SK-N-MC (cell line): ENCODE data around the gene CD59.

Experiments
- EZH2 ChIP-seq: fragments of 200-600 bp; sonication (generic); IDR thresholded peaks from one replicate; pipeline ENCODE4 v1.6.1; 2017; ENCODE audit warnings: antibody characterized with exemption
- FOXP2 ChIP-seq: optimal IDR thresholded peaks from 2 replicates; pipeline ENCODE3; 2011; ENCODE audit warnings: mild to moderate bottlenecking, moderate library complexity; ENCODE audit not compliant: insufficient read depth; ENCODE audit errors: extremely low read length, control extremely low read depth

GRCh38 chr11:33703788-33704187 is 32.4 kb downstream of the CD59 start:
- TF ChIP-seq EZH2 (no peak), FOXP2 (no peak)
